Tongue (tissue), 2 donors: ENCODE data around the gene CCDC85C. TPM values are rescaled to one million over a fixed set of nuclear protein-coding genes. Genes with fewer than 3 reads are reported as not detected.
"Not testable (repeated sequence)": the region's sequence is repeated elsewhere in the genome, so short reads cannot be mapped to it uniquely, and the experiment has no call there.

Source experiments
- DNase-seq: peaks from one replicate; pipeline ENCODE4 v3.0.0-alpha.2; 2015
- total RNA-seq: library from RNA; depleted of rRNA; stranded (reverse); fragments of >200 nt; gene quantifications from one replicate; pipeline ENCODE4 v1.2.3, GENCODE V29; 2014

The CCDC85C gene
- total RNA-seq, result 8.4 TPM

DNA sequence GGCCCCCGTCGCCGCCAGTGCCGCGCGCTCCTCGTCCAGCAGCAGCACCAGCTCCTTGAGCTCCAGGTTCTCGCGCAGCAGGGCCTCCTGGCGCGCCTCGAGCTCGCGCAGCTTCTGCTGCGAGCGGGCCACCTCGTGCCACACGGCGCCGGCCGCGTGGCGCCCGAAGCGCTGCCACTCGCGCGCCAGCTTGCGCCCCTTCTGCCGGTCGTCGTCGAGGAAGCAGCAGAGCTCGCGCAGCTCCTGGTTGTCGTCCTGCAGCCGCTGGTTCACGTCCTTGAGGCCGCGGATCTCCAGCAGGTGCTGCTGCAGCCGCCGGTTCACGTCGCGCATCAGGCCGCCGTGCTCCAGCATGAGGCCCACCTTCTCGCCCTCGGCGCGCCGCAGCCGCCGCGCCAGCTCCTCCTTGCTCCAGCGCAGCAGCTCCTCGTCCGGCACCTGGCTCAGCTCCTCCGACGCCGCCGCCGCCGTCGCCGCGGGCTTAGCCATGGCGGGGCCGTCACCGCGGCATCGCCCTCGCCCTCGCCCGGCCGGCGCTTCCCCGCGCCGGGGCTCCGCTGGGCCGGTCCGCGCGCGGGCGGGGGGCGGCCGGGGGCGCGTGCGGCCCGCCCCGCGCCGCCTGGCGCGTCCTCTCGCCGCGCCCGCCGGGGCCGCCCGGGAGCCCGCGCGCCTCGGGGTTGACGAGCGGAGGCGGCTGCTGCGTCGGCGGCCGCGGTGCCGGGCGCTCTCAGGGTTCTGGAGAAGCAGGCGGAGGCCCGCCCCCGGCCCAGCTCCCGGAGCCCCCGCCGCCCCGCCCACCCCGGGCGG, at the start of gene CCDC85C:
TSS of gene CCDC85C (minus strand) at position 737 of the 807 bp plus-strand sequence. CDS start at position 489, 248 bp downstream.
- DNase-seq, result peak; percentile 55

- DNase-seq, result no peak
Measured at GRCh38 chr14:99651953-99652746, 48.1 kb upstream of the CCDC85C start.

GRCh38 chr14:99650189-99650588, 46.2 kb upstream of the CCDC85C start:
- no peak for DNase-seq

DNA sequence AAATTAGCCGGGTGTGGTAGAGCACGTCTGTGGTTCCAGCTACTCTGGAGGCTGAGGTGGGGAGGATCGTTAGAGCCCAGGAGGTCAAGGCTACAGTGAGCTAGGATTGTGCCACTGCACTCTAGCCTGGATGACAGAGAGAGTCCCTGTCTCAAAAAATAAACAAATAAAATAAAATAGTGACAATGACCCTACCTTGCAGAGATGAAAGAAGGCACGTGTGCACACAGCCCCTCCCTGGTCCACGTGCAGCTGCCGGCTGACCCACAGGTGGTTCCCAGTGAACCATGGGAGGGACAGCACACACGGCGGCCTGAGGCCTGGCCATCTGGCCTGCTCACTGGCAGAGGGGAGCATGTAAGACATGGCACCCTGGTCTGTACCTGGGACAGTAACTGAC, 45.6 kb upstream of the CCDC85C start:
- no peak for DNase-seq

GRCh38 chr14:99649219-99649618, 45.2 kb upstream of the CCDC85C start:
- DNase-seq, result no peak

DNA sequence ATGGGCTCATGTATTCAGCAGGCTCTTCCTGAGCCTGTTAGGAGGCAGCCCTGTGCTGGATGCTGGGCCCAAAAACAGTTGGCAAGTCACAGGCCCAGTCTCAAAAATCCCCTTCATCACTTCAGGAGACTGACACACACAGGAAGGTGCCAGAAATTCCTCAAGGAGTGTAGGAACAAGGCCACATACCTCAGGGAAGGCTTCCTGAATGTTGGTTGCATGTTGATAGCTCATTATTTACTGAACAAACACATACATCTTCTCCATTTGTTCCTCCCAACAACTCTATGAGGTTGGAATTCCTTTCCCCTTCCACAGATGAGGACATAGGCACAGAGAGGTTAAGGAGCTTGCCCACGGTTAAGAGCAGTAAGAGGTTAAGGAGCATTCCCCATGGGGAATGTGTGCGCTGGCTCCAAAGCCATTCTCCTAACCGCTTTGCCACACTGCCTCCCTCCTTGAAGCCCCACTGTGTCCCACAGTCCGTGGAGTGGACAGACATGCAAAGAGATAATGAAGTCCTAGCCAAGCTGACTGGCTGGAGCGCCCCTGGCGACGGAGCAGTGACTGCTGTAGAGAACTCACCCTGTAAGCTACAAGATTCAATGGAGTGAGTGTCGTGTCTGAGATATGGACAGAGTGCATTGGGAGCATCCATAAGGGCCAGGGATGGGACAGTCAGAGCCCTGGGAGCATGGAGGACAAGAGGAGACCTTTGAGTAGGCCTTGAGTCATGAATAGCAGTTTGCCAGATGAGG, 44.2 kb upstream of the CCDC85C start:
- DNase-seq, result no peak

- no peak for DNase-seq
Measured at GRCh38 chr14:99647411-99647810, 43.4 kb upstream of the CCDC85C start.

- no peak for DNase-seq
Measured at GRCh38 chr14:99645545-99646505, 41.8 kb upstream of the CCDC85C start.

GRCh38 chr14:99644723-99645544, 40.9 kb upstream of the CCDC85C start, which contains the start of gene HHIPL1:
HHIPL1 (plus strand) TSS chr14:99645129; CDS start chr14:99645208, 79 bp downstream.
- DNase-seq, result peak; percentile 31

DNA sequence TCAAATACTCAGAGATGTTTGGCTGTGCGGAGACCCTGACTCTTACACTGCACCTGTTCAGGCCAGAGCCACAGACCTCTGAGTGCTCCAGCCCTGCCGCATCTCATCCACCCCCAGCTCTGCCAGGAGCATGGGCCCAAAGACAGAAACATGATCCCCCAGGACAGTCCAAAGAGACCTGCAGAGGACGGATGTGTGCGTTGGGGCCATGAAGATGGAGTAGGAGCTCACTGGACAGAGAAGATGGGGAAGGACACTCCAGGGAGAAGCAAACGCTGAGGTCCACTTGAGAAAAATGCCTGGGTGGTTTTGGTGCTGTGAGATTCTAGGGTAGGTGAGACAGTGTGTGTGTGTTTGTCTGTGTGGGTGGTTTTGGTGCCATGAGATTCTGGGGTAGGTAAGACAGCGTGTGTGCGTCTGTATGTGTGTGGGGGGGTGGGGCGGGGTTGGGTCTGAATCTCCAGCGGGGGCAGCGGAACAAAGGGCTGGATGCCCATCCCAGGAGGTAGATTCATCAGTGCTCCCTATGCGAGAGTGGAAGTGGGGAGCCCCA, 40.1 kb upstream of the CCDC85C start:
- no peak for DNase-seq

DNA sequence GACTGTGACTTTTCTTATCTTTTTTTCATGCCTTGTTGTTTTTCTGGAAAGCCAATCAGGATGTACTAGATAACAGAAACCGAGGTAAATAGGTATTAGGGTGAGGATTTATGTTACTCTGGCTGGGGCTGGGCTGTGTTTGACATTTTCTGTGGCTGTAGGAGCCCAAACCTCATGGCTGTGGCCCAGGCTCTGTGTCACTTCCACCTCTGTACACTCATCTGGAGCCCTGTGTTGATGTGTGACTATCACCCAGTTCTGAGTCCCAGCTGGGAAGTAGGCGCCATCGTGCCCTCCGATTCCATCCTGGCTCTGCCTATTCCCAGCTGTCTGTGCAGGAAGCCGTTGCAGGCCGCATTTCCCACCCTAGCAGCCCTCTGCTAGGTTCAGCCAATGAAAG, 39.3 kb upstream of the CCDC85C start:
- no peak for DNase-seq

GRCh38 chr14:99642771-99643170, 38.8 kb upstream of the CCDC85C start:
- not testable (repeated sequence) for DNase-seq

- DNase-seq, result no peak
Measured at GRCh38 chr14:99637624-99638023, 33.6 kb upstream of the CCDC85C start.

GRCh38 chr14:99636487-99636886, 32.5 kb upstream of the CCDC85C start:
- no peak for DNase-seq

DNA sequence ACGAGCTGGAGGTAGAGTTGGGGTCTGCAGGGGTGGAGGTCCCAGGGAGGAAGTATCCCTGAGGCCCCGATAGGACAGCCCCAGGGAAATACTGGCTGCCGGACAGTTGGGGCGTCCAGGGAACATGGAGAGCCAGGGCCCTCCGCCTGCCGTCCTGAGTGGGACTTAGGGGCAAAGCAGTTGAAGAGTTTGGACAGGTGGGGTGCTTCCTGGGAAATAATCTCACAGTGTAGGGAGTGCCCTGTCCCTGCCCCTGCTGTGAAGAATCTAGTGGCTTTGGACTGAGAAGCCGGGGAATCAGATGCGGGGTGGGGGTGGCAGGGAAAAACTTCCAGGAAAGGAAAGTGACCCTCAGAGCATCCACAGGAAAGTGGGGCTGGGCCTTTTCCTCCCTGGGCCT, 31.1 kb upstream of the CCDC85C start:
- DNase-seq, result no peak

GRCh38 chr14:99634443-99634842, 30.4 kb upstream of the CCDC85C start:
- no peak for DNase-seq

GRCh38 chr14:99633918-99634317, 29.9 kb upstream of the CCDC85C start:
- no peak for DNase-seq

GRCh38 chr14:99633141-99633540, 29.1 kb upstream of the CCDC85C start:
- no peak for DNase-seq

DNA sequence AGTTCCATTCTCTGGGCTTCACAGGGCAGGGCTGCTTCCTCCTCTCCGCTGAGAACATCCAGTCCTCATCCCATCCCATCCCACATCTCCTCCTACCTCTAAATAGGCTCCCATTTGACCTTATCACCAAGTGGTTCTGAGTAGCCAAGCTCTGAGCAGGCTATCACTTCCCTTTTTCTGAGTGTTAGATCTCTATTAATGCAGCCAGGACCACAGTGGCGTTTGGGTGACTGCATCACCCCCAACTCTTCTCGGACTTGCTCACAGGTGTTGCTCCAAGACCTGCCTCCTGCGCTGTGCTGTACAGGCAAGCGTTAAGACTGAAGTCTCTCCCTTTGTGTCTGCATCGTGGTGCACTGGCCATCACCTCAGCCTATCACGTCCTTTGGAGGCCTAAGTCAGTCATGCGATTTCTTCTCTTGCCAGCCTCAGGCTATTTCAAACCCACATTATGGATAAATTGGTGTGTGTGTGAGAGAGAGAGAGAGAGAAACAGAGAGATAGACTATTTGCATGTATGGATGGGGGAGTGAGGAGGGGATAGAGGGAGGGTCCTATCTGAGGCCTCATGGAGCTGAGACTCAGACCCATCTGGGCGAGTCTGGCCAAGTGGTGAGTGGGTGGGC, 28.5 kb upstream of the CCDC85C start:
- no peak for DNase-seq

- DNase-seq, result no peak
Measured at GRCh38 chr14:99630202-99630601, 26.2 kb upstream of the CCDC85C start.
